ENCODE data around the gene C3. TPM values are rescaled to one million over a fixed set of nuclear protein-coding genes. Genes with fewer than 3 reads are reported as not detected.
A peak's percentile ranks its signal among the peaks of the same experiment; 100 is the strongest.
"Not testable (repeated sequence)": the region's sequence is repeated elsewhere in the genome, so short reads cannot be mapped to it uniquely, and the experiment has no call there.

The C3 gene
- polyA plus RNA-seq, 3 donors: 17.1 to 26.9 (median 20.8) TPM

- DNase-seq (ENCODE audit: extremely low read depth in 1 of 11, low read depth in 9 of 11, low spot score in 4 of 11): no peak
Observed at GRCh38 chr19:6654347-6655310, 65.8 kb downstream of the C3 start.

- no peak for DNase-seq (ENCODE audit: extremely low read depth in 1 of 11, low read depth in 9 of 11, low spot score in 4 of 11)
Observed at GRCh38 chr19:6652805-6653094, 67.7 kb downstream of the C3 start.

- no peak for DNase-seq (ENCODE audit: extremely low read depth in 1 of 11, low read depth in 9 of 11, low spot score in 4 of 11)
Observed at GRCh38 chr19:6651965-6652804, 68.3 kb downstream of the C3 start.

- DNase-seq (ENCODE audit: extremely low read depth in 1 of 11, low read depth in 9 of 11, low spot score in 4 of 11): no peak
Observed at GRCh38 chr19:6649185-6649584, 71.3 kb downstream of the C3 start.

- DNase-seq (ENCODE audit: extremely low read depth in 1 of 11, low read depth in 9 of 11, low spot score in 4 of 11): no peak
Observed at GRCh38 chr19:6648141-6648715, 72.2 kb downstream of the C3 start.

GRCh38 chr19:6644796-6645195, 75.7 kb downstream of the C3 start:
- no peak for DNase-seq (ENCODE audit: extremely low read depth in 1 of 11, low read depth in 9 of 11, low spot score in 4 of 11)

- DNase-seq (ENCODE audit: extremely low read depth in 1 of 11, low read depth in 9 of 11, low spot score in 4 of 11): not testable (repeated sequence)
Observed at GRCh38 chr19:6640333-6640732, 80.1 kb downstream of the C3 start.

GRCh38 chr19:6639439-6639838, 81.0 kb downstream of the C3 start:
- no peak for DNase-seq (ENCODE audit: extremely low read depth in 1 of 11, low read depth in 9 of 11, low spot score in 4 of 11)

GRCh38 chr19:6633456-6633813, 87.0 kb downstream of the C3 start:
- not testable (repeated sequence) for DNase-seq (ENCODE audit: extremely low read depth in 1 of 11, low read depth in 9 of 11, low spot score in 4 of 11)

- peak in 9 of 11 donors; percentile 8 to 39 (median 19) for DNase-seq (ENCODE audit: extremely low read depth in 1 of 11, low read depth in 9 of 11, low spot score in 4 of 11)
Observed at GRCh38 chr19:6632747-6633455, 87.5 kb downstream of the C3 start.

GRCh38 chr19:6632002-6632621, 88.3 kb downstream of the C3 start:
- peak; percentile 35 to 74 (median 59) for DNase-seq (ENCODE audit: extremely low read depth in 1 of 11, low read depth in 9 of 11, low spot score in 4 of 11)

Other genes with a start within 250 kb of the C3 start
- 10 to 100 TPM; 37.1 to 40.5 (median 40.0) TPM for gene DENND1C, start 238.9 kb downstream of the C3 start, polyA plus RNA-seq (ENCODE audit: insufficient read length in 3 of 3)
- gene TUBB4A, start 218.3 kb downstream of the C3 start, polyA plus RNA-seq (ENCODE audit: insufficient read length in 3 of 3): 10 to 100 TPM; 29.5 to 34.2 (median 31.4) TPM
- gene TNFSF9, start 189.6 kb downstream of the C3 start, polyA plus RNA-seq (ENCODE audit: insufficient read length in 3 of 3): under 1 TPM; 0.26 to 0.42 (median 0.36) TPM
- gene CD70, start 129.5 kb downstream of the C3 start, polyA plus RNA-seq (ENCODE audit: insufficient read length in 3 of 3): under 1 TPM in 1 of 3 donors, not detected in 2; 0.19 TPM
- gene TNFSF14, start 50.5 kb downstream of the C3 start, polyA plus RNA-seq (ENCODE audit: insufficient read length in 3 of 3): under 1 TPM in 2 of 3 donors, not detected in 1; 0.04 to 0.06 TPM
- gene GPR108, start 16.9 kb upstream of the C3 start, polyA plus RNA-seq (ENCODE audit: insufficient read length in 3 of 3): 10 to 100 TPM; 52.5 to 76.0 (median 66.5) TPM
- 10 to 100 TPM; 51.4 to 68.9 (median 55.0) TPM for gene TRIP10, start 19.0 kb upstream of the C3 start, polyA plus RNA-seq (ENCODE audit: insufficient read length in 3 of 3)
- gene SH2D3A, start 46.8 kb upstream of the C3 start, polyA plus RNA-seq (ENCODE audit: insufficient read length in 3 of 3): 10 to 100 TPM in 1 of 3 donors, 1 to 10 TPM in 2; 4.6 to 14.9 (median 5.5) TPM
- 1 to 10 TPM; 1.2 to 1.8 (median 1.5) TPM for gene VAV1, start 52.1 kb upstream of the C3 start, polyA plus RNA-seq (ENCODE audit: insufficient read length in 3 of 3)
- under 1 TPM; 0.04 to 0.44 (median 0.06) TPM for gene ADGRE1, start 166.9 kb upstream of the C3 start, polyA plus RNA-seq (ENCODE audit: insufficient read length in 3 of 3)